Lower lobe of right lung (tissue), 2 donors: Measurements from ENCODE around the gene CLDN34. TPM values are rescaled to one million over a fixed set of nuclear protein-coding genes. Genes with fewer than 3 reads are reported as not detected.

ENCODE experiments used
- ATAC-seq, 2 donors: fragments of 200-7000 bp; cut with Tn5 transposase; one replicate each; pipeline ENCODE4 v1.9.1; 2020 to 2022; ENCODE audit warnings: mild to moderate bottlenecking in 2 of 2, moderate library complexity in 2 of 2
- DNase-seq: peaks from one replicate; pipeline ENCODE4 v3.0.0-alpha.2; 2020
- H3K27ac ChIP-seq: fragments of 200-600 bp; one replicate; pipeline ENCODE4 v1.8.0; 2022
- H3K27me3 ChIP-seq: fragments of 200-600 bp; one replicate; pipeline ENCODE4 v1.8.0; 2022; ENCODE audit warnings: low read depth
- H3K36me3 ChIP-seq: fragments of 200-600 bp; one replicate; pipeline ENCODE4 v1.8.0; 2022; ENCODE audit warnings: mild to moderate bottlenecking
- H3K4me1 ChIP-seq: fragments of 200-600 bp; one replicate; pipeline ENCODE4 v1.8.0; 2022
- H3K4me3 ChIP-seq: fragments of 200-600 bp; one replicate; pipeline ENCODE4 v1.8.0; 2022; ENCODE audit warnings: mild to moderate bottlenecking
- H3K9me3 ChIP-seq: fragments of 200-600 bp; one replicate; pipeline ENCODE4 v1.8.0; 2022
- CTCF ChIP-seq: fragments of 200-600 bp; IDR thresholded peaks from one replicate; pipeline ENCODE4 v1.8.0; 2022; ENCODE audit warnings: antibody characterized with exemption, mild to moderate bottlenecking
- intact Hi-C: fragments of 100-400 bp; cut with DNase I; formaldehyde crosslinking; loops from one replicate; pipeline ENCODE4 v1.11.0; 2022
- total RNA-seq: library from RNA; stranded (reverse); fragmentation: NEBNext Ultra II Directional; extraction: Animal tissue kit (Norgen Biotek cat#: 25700); gene quantifications from one replicate; pipeline ENCODE4 v1.2.1, GENCODE V29; 2021
- donor health status: DM: no; HTN: yes; CAD: no; lungs with severe emphysema.

Gene CLDN34
- total RNA-seq, 1 donor from 2014 or later, result 0.50 TPM

GRCh38 chrX:9977635-9978034, 10.5 kb downstream of the CLDN34 start:
- TF ChIP-seq CTCF, result no peak
- intact Hi-C loops, result no loop called here
- H3K27me3 ChIP-seq, result no peaks in the 10 kb centered on the region
- ATAC-seq, result no peak
- no peaks in the 10 kb centered on the region for H3K36me3 ChIP-seq
- H3K27ac ChIP-seq, result no peak overlapping the region
- no peak for DNase-seq
- no peak overlapping the region for H3K4me3 ChIP-seq
- no peaks in the 10 kb centered on the region for H3K9me3 ChIP-seq
- no peaks in the 10 kb centered on the region for H3K4me1 ChIP-seq

- Histone ChIP-seq H3K4me1 (no peaks in the 10 kb centered on the region), H3K27ac (no peak overlapping the region), H3K36me3 (no peaks in the 10 kb centered on the region), H3K27me3 (no peaks in the 10 kb centered on the region), H3K4me3 (no peak overlapping the region), H3K9me3 (no peaks in the 10 kb centered on the region)
- intact Hi-C loops, result no loop called here
- DNase-seq, result no peak
- no peak for ATAC-seq
- no peak for TF ChIP-seq CTCF
Measured at GRCh38 chrX:9980401-9980800, 13.2 kb downstream of the CLDN34 start.

GRCh38 chrX:9980927-9981326, 13.8 kb downstream of the CLDN34 start:
- intact Hi-C loops, result no loop called here
- ATAC-seq (no peak), DNase-seq (no peak)
- Histone ChIP-seq H3K9me3 (no peaks in the 10 kb centered on the region), H3K4me1 (no peaks in the 10 kb centered on the region), H3K36me3 (no peaks in the 10 kb centered on the region), H3K4me3 (no peak overlapping the region), H3K27ac (peak overlapping the region; percentile 49), H3K27me3 (no peaks in the 10 kb centered on the region)
- TF ChIP-seq CTCF, result no peak

GRCh38 chrX:9983441-9983840, 16.3 kb downstream of the CLDN34 start:
- no peaks in the 10 kb centered on the region for H3K27me3 ChIP-seq
- intact Hi-C loops, result no loop called here
- H3K4me1 ChIP-seq, result no peaks in the 10 kb centered on the region
- no peak overlapping the region for H3K27ac ChIP-seq
- ATAC-seq (no peak), DNase-seq (no peak)
- H3K9me3 ChIP-seq, result no peaks in the 10 kb centered on the region
- no peak overlapping the region for H3K4me3 ChIP-seq
- H3K36me3 ChIP-seq, result no peaks in the 10 kb centered on the region
- TF ChIP-seq CTCF, result no peak

- Histone ChIP-seq H3K27me3 (no peaks in the 10 kb centered on the region), H3K9me3 (no peaks in the 10 kb centered on the region), H3K4me3 (no peak overlapping the region), H3K27ac (no peak overlapping the region), H3K36me3 (no peaks in the 10 kb centered on the region), H3K4me1 (no peaks in the 10 kb centered on the region)
- TF ChIP-seq CTCF, result no peak
- no peak for DNase-seq
- no peak for ATAC-seq
- intact Hi-C loops, result no loop called here
Measured at GRCh38 chrX:9983846-9984245, 16.7 kb downstream of the CLDN34 start.

GRCh38 chrX:9988762-9989161, 21.6 kb downstream of the CLDN34 start:
- ATAC-seq, result no peak
- intact Hi-C loops, result no loop called here

More at GRCh38 chrX:9988762-9989161, 21.6 kb downstream of the CLDN34 start:
- Histone ChIP-seq H3K27ac (no peak overlapping the region), H3K9me3 (no peaks in the 10 kb centered on the region), H3K4me1 (no peaks in the 10 kb centered on the region), H3K27me3 (no peaks in the 10 kb centered on the region), H3K4me3 (no peak overlapping the region), H3K36me3 (no peaks in the 10 kb centered on the region)
- no peak for DNase-seq
- TF ChIP-seq CTCF, result peak; percentile 30
